Measurements from ENCODE around the gene IRX6. TPM values are rescaled to one million over a fixed set of nuclear protein-coding genes. Genes with fewer than 3 reads are reported as not detected.

IRX6 gene
- total and polyA plus RNA-seq, 2 experiments from 2014 or later: 0.10 TPM; not detected in 1

DNA sequence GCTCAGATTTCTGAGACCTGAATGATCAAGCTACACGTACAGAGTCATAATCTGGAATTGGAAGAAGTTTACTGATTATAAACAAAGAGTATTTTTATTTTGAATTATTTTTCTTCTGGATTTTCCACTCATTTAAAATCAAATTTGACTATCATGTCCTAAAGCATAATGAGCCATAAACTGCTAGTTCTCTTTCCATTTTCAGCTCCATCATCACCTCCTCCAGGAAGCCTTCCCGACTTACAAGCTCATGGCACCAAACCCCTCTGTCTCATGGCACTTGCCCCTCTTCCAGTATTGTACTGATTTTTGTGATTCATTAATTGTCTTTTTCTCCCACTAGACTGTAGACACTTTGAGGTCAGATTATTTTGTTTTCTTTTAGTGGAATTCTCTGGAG is 35.9 kb downstream of the IRX6 start (continued):
- TF ChIP-seq, protein P1, sequence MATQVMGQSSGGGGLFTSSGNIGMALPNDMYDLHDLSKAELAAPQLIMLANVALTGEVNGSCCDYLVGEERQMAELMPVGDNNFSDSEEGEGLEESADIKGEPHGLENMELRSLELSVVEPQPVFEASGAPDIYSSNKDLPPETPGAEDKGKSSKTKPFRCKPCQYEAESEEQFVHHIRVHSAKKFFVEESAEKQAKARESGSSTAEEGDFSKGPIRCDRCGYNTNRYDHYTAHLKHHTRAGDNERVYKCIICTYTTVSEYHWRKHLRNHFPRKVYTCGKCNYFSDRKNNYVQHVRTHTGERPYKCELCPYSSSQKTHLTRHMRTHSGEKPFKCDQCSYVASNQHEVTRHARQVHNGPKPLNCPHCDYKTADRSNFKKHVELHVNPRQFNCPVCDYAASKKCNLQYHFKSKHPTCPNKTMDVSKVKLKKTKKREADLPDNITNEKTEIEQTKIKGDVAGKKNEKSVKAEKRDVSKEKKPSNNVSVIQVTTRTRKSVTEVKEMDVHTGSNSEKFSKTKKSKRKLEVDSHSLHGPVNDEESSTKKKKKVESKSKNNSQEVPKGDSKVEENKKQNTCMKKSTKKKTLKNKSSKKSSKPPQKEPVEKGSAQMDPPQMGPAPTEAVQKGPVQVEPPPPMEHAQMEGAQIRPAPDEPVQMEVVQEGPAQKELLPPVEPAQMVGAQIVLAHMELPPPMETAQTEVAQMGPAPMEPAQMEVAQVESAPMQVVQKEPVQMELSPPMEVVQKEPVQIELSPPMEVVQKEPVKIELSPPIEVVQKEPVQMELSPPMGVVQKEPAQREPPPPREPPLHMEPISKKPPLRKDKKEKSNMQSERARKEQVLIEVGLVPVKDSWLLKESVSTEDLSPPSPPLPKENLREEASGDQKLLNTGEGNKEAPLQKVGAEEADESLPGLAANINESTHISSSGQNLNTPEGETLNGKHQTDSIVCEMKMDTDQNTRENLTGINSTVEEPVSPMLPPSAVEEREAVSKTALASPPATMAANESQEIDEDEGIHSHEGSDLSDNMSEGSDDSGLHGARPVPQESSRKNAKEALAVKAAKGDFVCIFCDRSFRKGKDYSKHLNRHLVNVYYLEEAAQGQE (IDR thresholded peaks at IDR 0.05; ENCODE audit: unreplicated experiment): no peak
- TF ChIP-seq ZNF331 (CRISPR knock-in tag; IDR thresholded peaks at IDR 0.05; ENCODE audit: low read depth) (no peak), EZH2 (IDR thresholded peaks at IDR 0.05; ENCODE audit: low read depth, unreplicated experiment) (no peak), NANOG (IDR thresholded peaks at IDR 0.05; ENCODE audit: borderline replicate concordance) (no peak), POLR2AphosphoS5 (IDR thresholded peaks at IDR 0.05; ENCODE audit: low read depth) (no peak), STAT1 (IDR thresholded peaks at IDR 0.05; ENCODE audit: unreplicated experiment) (no peak), ZNF114 (CRISPR knock-in tag; IDR thresholded peaks at IDR 0.05) (no peak), CREB1 (CRISPR knock-in tag; IDR thresholded peaks at IDR 0.05; ENCODE audit: low read depth) (no peak)

DNA sequence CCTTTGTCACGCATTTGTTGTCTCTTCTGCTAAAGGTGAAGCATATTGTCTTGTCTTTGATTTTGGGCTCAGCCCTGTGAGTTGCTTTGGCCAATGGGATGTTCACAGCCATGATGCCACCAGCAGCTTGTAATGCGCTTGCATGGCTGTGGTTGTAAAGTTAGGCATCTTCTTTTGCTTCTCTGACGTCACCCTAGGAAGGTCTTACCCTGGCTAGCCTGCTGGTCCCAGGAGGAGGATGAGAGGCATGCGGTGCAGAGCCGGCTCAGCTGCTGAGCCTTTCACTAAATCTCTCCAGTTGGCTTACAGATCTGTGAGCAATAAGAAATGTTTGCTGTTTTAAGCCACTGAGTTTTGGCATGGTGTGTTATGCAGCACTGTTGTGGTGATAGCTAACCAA is 40.8 kb downstream of the IRX6 start:
- 0 out of 3 replicates have a peak, but pooled peaks cover 1% of the 10 kb centered on the region for H3K4me1 Mint-ChIP-seq
- H3K27me3 Mint-ChIP-seq (ENCODE audit: insufficient read depth, low read depth, poor library complexity): peaks cover 4% of the 10 kb centered on the region
- Histone ChIP-seq H3K79me2 (replicated peaks; ENCODE audit: insufficient read depth) (no peaks in the 10 kb centered on the region), H4K20me1 (replicated peaks; ENCODE audit: insufficient read depth) (no peaks in the 10 kb centered on the region), H3K27me3 (ENCODE audit: insufficient read depth) (peaks cover 7% of the 10 kb centered on the region; the same call in 1 of the 2 replicates), H3K27ac (ENCODE audit: low read depth) (no peak overlapping the region), H3K4me3 (no peak overlapping the region), H3F3A (replicated peaks; ENCODE audit: low read depth) (no peaks in the 10 kb centered on the region), H3K4me2 (no peak overlapping the region), H2AFZ (peak overlapping the region; percentile 69; the same call in 1 of the 2 replicates), H3K36me3 (ENCODE audit: insufficient read depth) (no peaks in the 10 kb centered on the region), H3K4me1 (ENCODE audit: insufficient read depth) (peaks cover 15% of the 10 kb centered on the region), H3K9me2 (ENCODE audit: insufficient read depth) (no peaks in the 10 kb centered on the region)
- no peaks in the 10 kb centered on the region for H3K9me3 Mint-ChIP-seq
- H3K4me3 Mint-ChIP-seq: no peak overlapping the region
- ATAC-seq (peak; percentile 35; the same call in 1 of the 3 replicates), DNase-seq (ENCODE audit: low spot score) (no peak)
- no peaks in the 10 kb centered on the region for H3K36me3 Mint-ChIP-seq (ENCODE audit: low read depth)
- no peak overlapping the region for H3K27ac Mint-ChIP-seq
- TF ChIP-seq POLR2AphosphoS5 (IDR thresholded peaks at IDR 0.05; ENCODE audit: low read depth) (no peak), JUNB (IDR thresholded peaks at IDR 0.05; ENCODE audit: unreplicated experiment) (no peak), ZNF114 (CRISPR knock-in tag; IDR thresholded peaks at IDR 0.05) (no peak)
- TF ChIP-seq, protein P2, sequence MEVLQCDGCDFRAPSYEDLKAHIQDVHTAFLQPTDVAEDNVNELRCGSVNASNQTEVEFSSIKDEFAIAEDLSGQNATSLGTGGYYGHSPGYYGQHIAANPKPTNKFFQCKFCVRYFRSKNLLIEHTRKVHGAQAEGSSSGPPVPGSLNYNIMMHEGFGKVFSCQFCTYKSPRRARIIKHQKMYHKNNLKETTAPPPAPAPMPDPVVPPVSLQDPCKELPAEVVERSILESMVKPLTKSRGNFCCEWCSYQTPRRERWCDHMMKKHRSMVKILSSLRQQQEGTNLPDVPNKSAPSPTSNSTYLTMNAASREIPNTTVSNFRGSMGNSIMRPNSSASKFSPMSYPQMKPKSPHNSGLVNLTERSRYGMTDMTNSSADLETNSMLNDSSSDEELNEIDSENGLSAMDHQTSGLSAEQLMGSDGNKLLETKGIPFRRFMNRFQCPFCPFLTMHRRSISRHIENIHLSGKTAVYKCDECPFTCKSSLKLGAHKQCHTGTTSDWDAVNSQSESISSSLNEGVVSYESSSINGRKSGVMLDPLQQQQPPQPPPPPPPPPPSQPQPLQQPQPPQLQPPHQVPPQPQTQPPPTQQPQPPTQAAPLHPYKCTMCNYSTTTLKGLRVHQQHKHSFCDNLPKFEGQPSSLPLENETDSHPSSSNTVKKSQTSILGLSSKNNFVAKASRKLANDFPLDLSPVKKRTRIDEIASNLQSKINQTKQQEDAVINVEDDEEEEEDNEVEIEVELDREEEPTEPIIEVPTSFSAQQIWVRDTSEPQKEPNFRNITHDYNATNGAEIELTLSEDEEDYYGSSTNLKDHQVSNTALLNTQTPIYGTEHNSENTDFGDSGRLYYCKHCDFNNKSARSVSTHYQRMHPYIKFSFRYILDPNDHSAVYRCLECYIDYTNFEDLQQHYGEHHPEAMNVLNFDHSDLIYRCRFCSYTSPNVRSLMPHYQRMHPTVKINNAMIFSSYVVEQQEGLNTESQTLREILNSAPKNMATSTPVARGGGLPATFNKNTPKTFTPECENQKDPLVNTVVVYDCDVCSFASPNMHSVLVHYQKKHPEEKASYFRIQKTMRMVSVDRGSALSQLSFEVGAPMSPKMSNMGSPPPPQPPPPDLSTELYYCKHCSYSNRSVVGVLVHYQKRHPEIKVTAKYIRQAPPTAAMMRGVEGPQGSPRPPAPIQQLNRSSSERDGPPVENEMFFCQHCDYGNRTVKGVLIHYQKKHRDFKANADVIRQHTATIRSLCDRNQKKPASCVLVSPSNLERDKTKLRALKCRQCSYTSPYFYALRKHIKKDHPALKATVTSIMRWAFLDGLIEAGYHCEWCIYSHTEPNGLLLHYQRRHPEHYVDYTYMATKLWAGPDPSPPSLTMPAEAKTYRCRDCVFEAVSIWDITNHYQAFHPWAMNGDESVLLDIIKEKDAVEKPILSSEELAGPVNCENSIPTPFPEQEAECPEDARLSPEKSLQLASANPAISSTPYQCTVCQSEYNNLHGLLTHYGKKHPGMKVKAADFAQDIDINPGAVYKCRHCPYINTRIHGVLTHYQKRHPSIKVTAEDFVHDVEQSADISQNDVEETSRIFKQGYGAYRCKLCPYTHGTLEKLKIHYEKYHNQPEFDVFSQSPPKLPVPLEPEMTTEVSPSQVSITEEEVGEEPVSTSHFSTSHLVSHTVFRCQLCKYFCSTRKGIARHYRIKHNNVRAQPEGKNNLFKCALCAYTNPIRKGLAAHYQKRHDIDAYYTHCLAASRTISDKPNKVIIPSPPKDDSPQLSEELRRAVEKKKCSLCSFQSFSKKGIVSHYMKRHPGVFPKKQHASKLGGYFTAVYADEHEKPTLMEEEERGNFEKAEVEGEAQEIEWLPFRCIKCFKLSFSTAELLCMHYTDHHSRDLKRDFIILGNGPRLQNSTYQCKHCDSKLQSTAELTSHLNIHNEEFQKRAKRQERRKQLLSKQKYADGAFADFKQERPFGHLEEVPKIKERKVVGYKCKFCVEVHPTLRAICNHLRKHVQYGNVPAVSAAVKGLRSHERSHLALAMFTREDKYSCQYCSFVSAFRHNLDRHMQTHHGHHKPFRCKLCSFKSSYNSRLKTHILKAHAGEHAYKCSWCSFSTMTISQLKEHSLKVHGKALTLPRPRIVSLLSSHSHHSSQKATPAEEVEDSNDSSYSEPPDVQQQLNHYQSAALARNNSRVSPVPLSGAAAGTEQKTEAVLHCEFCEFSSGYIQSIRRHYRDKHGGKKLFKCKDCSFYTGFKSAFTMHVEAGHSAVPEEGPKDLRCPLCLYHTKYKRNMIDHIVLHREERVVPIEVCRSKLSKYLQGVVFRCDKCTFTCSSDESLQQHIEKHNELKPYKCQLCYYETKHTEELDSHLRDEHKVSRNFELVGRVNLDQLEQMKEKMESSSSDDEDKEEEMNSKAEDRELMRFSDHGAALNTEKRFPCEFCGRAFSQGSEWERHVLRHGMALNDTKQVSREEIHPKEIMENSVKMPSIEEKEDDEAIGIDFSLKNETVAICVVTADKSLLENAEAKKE (CRISPR knock-in tag; IDR thresholded peaks at IDR 0.05): no peak
- TF ChIP-seq, protein P3, sequence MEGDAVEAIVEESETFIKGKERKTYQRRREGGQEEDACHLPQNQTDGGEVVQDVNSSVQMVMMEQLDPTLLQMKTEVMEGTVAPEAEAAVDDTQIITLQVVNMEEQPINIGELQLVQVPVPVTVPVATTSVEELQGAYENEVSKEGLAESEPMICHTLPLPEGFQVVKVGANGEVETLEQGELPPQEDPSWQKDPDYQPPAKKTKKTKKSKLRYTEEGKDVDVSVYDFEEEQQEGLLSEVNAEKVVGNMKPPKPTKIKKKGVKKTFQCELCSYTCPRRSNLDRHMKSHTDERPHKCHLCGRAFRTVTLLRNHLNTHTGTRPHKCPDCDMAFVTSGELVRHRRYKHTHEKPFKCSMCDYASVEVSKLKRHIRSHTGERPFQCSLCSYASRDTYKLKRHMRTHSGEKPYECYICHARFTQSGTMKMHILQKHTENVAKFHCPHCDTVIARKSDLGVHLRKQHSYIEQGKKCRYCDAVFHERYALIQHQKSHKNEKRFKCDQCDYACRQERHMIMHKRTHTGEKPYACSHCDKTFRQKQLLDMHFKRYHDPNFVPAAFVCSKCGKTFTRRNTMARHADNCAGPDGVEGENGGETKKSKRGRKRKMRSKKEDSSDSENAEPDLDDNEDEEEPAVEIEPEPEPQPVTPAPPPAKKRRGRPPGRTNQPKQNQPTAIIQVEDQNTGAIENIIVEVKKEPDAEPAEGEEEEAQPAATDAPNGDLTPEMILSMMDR (conservative IDR thresholded peaks at IDR 0.05; ENCODE audit: low read depth in 2 of 2): no peak

All from GM23338 (cell line).